CMK (cell line): ENCODE results near the gene SAP30BP.

Experiments used
- DNase-seq: peaks from one replicate; pipeline ENCODE4 v3.0.0-alpha.2; 2010; ENCODE audit warnings: low read depth

The SAP30BP gene

GRCh38 chr17:75666959-75667790, at the start of gene SAP30BP, which contains the start of gene RECQL5:
TSS of gene SAP30BP (plus strand) at chr17:75667338. CDS start at chr17:75667373, 35 bp downstream.
TSS of gene RECQL5 (minus strand) at chr17:75667154. CDS start at chr17:75666557, 597 bp downstream.
- peak; percentile 96 for DNase-seq

- no peak for DNase-seq
Measured at GRCh38 chr17:75617675-75618074, 49.5 kb upstream of the SAP30BP start.

GRCh38 chr17:75619506-75620431, 47.4 kb upstream of the SAP30BP start:
- no peak for DNase-seq

- DNase-seq, result no peak
Measured at GRCh38 chr17:75621489-75621888, 45.6 kb upstream of the SAP30BP start.

GRCh38 chr17:75622076-75622475, 45.1 kb upstream of the SAP30BP start:
- DNase-seq, result no peak

GRCh38 chr17:75622771-75623273, 44.3 kb upstream of the SAP30BP start:
- DNase-seq, result no peak

- DNase-seq, result no peak
Measured at GRCh38 chr17:75623386-75623785, 43.8 kb upstream of the SAP30BP start.

GRCh38 chr17:75624021-75624420, 43.1 kb upstream of the SAP30BP start:
- DNase-seq, result no peak

- DNase-seq, result no peak
Measured at GRCh38 chr17:75624714-75625345, 42.3 kb upstream of the SAP30BP start.

- no peak for DNase-seq
Measured at GRCh38 chr17:75625813-75626486, 41.2 kb upstream of the SAP30BP start.

- no peak for DNase-seq
Measured at GRCh38 chr17:75626496-75627038, 40.6 kb upstream of the SAP30BP start.

GRCh38 chr17:75627094-75627493, 40.0 kb upstream of the SAP30BP start:
- no peak for DNase-seq

- no peak for DNase-seq
Measured at GRCh38 chr17:75628425-75628824, 38.7 kb upstream of the SAP30BP start.

GRCh38 chr17:75629157-75629556, 38.0 kb upstream of the SAP30BP start:
- no peak for DNase-seq

GRCh38 chr17:75630071-75630917, 36.8 kb upstream of the SAP30BP start:
- DNase-seq, result no peak

GRCh38 chr17:75631353-75631752, 35.8 kb upstream of the SAP30BP start:
- DNase-seq, result no peak

GRCh38 chr17:75632428-75632827, 34.7 kb upstream of the SAP30BP start:
- DNase-seq, result no peak

- no peak for DNase-seq
Measured at GRCh38 chr17:75632863-75633485, 34.2 kb upstream of the SAP30BP start, which contains the start of gene SMIM5. TSS of gene SMIM5 (plus strand) at chr17:75633434. CDS start at chr17:75640202, 6,768 bp downstream.
